Measurements from ENCODE around the gene CLK2. TPM values are rescaled to one million over a fixed set of nuclear protein-coding genes. Genes with fewer than 3 reads are reported as not detected.

The CLK2 gene
- total and polyA plus RNA-seq, 2 experiments from 2014 or later = 27.2 to 54.6 TPM

DNA sequence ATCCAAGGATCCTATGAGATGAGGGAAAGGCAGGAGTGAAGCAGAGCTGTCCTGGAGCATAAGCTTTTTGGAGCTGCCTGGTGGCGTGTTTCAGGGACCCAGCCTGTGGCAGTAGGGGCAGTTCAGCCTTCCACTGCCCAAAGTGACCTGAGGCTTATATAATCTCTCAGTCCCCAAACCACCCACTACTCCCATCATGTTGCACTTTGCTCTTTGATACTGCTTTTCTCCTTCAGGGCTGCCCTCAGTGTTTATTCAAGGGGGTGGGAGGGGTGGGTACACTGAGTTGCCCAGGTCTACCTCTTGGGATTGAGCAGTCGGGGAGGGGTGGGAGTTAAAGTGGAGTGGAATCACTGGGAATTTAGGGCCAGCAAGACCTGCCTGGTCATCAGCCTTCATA is 13.2 kb upstream of the CLK2 start:
- Histone ChIP-seq H3K36me3 (ENCODE audit: insufficient read depth) (no peaks in the 10 kb centered on the region), H3K27me3 (ENCODE audit: insufficient read depth) (no peaks in the 10 kb centered on the region), H3K9me2 (ENCODE audit: insufficient read depth) (no peaks in the 10 kb centered on the region), H3K4me3 (no peak overlapping the region), H3F3A (replicated peaks; ENCODE audit: low read depth) (no peaks in the 10 kb centered on the region), H3K4me1 (ENCODE audit: insufficient read depth) (no peaks in the 10 kb centered on the region), H4K20me1 (replicated peaks; ENCODE audit: insufficient read depth) (no peaks in the 10 kb centered on the region; the same call in 1 of the 2 replicates), H3K4me2 (no peak overlapping the region), H3K79me2 (replicated peaks; ENCODE audit: insufficient read depth) (no peaks in the 10 kb centered on the region), H2AFZ (no peak overlapping the region), H3K27ac (ENCODE audit: low read depth) (no peak overlapping the region)
- no peaks in the 10 kb centered on the region; the same call in 1 of the 3 replicates for H3K4me1 Mint-ChIP-seq
- no peak overlapping the region for H3K4me3 Mint-ChIP-seq
- DNase-seq (ENCODE audit: low spot score) (no peak), ATAC-seq (no peak)
- no peaks in the 10 kb centered on the region for H3K9me3 Mint-ChIP-seq
- TF ChIP-seq, protein P1, sequence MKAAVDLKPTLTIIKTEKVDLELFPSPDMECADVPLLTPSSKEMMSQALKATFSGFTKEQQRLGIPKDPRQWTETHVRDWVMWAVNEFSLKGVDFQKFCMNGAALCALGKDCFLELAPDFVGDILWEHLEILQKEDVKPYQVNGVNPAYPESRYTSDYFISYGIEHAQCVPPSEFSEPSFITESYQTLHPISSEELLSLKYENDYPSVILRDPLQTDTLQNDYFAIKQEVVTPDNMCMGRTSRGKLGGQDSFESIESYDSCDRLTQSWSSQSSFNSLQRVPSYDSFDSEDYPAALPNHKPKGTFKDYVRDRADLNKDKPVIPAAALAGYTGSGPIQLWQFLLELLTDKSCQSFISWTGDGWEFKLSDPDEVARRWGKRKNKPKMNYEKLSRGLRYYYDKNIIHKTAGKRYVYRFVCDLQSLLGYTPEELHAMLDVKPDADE (IDR thresholded peaks at IDR 0.05) = no peak
- TF ChIP-seq, protein P2, sequence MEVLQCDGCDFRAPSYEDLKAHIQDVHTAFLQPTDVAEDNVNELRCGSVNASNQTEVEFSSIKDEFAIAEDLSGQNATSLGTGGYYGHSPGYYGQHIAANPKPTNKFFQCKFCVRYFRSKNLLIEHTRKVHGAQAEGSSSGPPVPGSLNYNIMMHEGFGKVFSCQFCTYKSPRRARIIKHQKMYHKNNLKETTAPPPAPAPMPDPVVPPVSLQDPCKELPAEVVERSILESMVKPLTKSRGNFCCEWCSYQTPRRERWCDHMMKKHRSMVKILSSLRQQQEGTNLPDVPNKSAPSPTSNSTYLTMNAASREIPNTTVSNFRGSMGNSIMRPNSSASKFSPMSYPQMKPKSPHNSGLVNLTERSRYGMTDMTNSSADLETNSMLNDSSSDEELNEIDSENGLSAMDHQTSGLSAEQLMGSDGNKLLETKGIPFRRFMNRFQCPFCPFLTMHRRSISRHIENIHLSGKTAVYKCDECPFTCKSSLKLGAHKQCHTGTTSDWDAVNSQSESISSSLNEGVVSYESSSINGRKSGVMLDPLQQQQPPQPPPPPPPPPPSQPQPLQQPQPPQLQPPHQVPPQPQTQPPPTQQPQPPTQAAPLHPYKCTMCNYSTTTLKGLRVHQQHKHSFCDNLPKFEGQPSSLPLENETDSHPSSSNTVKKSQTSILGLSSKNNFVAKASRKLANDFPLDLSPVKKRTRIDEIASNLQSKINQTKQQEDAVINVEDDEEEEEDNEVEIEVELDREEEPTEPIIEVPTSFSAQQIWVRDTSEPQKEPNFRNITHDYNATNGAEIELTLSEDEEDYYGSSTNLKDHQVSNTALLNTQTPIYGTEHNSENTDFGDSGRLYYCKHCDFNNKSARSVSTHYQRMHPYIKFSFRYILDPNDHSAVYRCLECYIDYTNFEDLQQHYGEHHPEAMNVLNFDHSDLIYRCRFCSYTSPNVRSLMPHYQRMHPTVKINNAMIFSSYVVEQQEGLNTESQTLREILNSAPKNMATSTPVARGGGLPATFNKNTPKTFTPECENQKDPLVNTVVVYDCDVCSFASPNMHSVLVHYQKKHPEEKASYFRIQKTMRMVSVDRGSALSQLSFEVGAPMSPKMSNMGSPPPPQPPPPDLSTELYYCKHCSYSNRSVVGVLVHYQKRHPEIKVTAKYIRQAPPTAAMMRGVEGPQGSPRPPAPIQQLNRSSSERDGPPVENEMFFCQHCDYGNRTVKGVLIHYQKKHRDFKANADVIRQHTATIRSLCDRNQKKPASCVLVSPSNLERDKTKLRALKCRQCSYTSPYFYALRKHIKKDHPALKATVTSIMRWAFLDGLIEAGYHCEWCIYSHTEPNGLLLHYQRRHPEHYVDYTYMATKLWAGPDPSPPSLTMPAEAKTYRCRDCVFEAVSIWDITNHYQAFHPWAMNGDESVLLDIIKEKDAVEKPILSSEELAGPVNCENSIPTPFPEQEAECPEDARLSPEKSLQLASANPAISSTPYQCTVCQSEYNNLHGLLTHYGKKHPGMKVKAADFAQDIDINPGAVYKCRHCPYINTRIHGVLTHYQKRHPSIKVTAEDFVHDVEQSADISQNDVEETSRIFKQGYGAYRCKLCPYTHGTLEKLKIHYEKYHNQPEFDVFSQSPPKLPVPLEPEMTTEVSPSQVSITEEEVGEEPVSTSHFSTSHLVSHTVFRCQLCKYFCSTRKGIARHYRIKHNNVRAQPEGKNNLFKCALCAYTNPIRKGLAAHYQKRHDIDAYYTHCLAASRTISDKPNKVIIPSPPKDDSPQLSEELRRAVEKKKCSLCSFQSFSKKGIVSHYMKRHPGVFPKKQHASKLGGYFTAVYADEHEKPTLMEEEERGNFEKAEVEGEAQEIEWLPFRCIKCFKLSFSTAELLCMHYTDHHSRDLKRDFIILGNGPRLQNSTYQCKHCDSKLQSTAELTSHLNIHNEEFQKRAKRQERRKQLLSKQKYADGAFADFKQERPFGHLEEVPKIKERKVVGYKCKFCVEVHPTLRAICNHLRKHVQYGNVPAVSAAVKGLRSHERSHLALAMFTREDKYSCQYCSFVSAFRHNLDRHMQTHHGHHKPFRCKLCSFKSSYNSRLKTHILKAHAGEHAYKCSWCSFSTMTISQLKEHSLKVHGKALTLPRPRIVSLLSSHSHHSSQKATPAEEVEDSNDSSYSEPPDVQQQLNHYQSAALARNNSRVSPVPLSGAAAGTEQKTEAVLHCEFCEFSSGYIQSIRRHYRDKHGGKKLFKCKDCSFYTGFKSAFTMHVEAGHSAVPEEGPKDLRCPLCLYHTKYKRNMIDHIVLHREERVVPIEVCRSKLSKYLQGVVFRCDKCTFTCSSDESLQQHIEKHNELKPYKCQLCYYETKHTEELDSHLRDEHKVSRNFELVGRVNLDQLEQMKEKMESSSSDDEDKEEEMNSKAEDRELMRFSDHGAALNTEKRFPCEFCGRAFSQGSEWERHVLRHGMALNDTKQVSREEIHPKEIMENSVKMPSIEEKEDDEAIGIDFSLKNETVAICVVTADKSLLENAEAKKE (CRISPR knock-in tag; IDR thresholded peaks at IDR 0.05) = no peak
- TF ChIP-seq CREB1 (CRISPR knock-in tag; IDR thresholded peaks at IDR 0.05; ENCODE audit: low read depth) (no peak), EZH2 (IDR thresholded peaks at IDR 0.05; ENCODE audit: low read depth, unreplicated experiment) (no peak), NANOG (IDR thresholded peaks at IDR 0.05; ENCODE audit: borderline replicate concordance) (no peak), STAT1 (IDR thresholded peaks at IDR 0.05; ENCODE audit: unreplicated experiment) (no peak), JUNB (IDR thresholded peaks at IDR 0.05; ENCODE audit: unreplicated experiment) (no peak), ZNF114 (CRISPR knock-in tag; IDR thresholded peaks at IDR 0.05) (no peak), EZH2phosphoT487 (IDR thresholded peaks at IDR 0.05; ENCODE audit: unreplicated experiment) (no peak), POLR2AphosphoS5 (IDR thresholded peaks at IDR 0.05; ENCODE audit: low read depth) (no peak), ZNF331 (CRISPR knock-in tag; IDR thresholded peaks at IDR 0.05; ENCODE audit: low read depth) (no peak)
- TF ChIP-seq, protein P3, sequence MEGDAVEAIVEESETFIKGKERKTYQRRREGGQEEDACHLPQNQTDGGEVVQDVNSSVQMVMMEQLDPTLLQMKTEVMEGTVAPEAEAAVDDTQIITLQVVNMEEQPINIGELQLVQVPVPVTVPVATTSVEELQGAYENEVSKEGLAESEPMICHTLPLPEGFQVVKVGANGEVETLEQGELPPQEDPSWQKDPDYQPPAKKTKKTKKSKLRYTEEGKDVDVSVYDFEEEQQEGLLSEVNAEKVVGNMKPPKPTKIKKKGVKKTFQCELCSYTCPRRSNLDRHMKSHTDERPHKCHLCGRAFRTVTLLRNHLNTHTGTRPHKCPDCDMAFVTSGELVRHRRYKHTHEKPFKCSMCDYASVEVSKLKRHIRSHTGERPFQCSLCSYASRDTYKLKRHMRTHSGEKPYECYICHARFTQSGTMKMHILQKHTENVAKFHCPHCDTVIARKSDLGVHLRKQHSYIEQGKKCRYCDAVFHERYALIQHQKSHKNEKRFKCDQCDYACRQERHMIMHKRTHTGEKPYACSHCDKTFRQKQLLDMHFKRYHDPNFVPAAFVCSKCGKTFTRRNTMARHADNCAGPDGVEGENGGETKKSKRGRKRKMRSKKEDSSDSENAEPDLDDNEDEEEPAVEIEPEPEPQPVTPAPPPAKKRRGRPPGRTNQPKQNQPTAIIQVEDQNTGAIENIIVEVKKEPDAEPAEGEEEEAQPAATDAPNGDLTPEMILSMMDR (conservative IDR thresholded peaks at IDR 0.05; ENCODE audit: low read depth in 2 of 2) = no peak
- TF ChIP-seq, protein P4, sequence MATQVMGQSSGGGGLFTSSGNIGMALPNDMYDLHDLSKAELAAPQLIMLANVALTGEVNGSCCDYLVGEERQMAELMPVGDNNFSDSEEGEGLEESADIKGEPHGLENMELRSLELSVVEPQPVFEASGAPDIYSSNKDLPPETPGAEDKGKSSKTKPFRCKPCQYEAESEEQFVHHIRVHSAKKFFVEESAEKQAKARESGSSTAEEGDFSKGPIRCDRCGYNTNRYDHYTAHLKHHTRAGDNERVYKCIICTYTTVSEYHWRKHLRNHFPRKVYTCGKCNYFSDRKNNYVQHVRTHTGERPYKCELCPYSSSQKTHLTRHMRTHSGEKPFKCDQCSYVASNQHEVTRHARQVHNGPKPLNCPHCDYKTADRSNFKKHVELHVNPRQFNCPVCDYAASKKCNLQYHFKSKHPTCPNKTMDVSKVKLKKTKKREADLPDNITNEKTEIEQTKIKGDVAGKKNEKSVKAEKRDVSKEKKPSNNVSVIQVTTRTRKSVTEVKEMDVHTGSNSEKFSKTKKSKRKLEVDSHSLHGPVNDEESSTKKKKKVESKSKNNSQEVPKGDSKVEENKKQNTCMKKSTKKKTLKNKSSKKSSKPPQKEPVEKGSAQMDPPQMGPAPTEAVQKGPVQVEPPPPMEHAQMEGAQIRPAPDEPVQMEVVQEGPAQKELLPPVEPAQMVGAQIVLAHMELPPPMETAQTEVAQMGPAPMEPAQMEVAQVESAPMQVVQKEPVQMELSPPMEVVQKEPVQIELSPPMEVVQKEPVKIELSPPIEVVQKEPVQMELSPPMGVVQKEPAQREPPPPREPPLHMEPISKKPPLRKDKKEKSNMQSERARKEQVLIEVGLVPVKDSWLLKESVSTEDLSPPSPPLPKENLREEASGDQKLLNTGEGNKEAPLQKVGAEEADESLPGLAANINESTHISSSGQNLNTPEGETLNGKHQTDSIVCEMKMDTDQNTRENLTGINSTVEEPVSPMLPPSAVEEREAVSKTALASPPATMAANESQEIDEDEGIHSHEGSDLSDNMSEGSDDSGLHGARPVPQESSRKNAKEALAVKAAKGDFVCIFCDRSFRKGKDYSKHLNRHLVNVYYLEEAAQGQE (IDR thresholded peaks at IDR 0.05; ENCODE audit: unreplicated experiment) = no peak
- peaks cover 7% of the 10 kb centered on the region for H3K27me3 Mint-ChIP-seq (ENCODE audit: insufficient read depth, low read depth, poor library complexity)
- H3K36me3 Mint-ChIP-seq (ENCODE audit: low read depth) = peaks cover 3% of the 10 kb centered on the region; the same call in 1 of the 3 replicates
- no peak overlapping the region for H3K27ac Mint-ChIP-seq
